Measurements from ENCODE around the gene STK10.

DNA sequence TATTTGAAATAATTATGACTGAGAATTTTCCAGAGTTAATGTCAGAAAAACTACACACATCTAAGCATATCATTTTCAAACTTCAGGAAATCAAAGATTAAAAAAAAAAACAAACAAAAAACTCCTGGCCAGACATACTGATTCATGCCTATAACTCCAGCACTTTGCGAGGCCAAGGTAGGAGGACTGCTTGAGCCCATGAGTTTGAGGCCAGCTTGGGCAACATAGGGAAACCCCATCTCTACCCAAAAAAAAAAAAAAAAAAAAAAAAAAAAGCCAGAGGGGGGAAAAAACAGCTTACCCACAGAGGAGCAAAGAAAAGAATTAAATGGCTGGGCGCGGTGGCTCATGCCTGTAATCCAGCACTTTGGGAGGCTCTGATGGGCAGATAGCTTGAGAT, 28.3 kb upstream of the STK10 start:
- TF ChIP-seq, protein P1, sequence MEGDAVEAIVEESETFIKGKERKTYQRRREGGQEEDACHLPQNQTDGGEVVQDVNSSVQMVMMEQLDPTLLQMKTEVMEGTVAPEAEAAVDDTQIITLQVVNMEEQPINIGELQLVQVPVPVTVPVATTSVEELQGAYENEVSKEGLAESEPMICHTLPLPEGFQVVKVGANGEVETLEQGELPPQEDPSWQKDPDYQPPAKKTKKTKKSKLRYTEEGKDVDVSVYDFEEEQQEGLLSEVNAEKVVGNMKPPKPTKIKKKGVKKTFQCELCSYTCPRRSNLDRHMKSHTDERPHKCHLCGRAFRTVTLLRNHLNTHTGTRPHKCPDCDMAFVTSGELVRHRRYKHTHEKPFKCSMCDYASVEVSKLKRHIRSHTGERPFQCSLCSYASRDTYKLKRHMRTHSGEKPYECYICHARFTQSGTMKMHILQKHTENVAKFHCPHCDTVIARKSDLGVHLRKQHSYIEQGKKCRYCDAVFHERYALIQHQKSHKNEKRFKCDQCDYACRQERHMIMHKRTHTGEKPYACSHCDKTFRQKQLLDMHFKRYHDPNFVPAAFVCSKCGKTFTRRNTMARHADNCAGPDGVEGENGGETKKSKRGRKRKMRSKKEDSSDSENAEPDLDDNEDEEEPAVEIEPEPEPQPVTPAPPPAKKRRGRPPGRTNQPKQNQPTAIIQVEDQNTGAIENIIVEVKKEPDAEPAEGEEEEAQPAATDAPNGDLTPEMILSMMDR (IDR thresholded peaks at IDR 0.05) = no peak
- TF ChIP-seq POLR2AphosphoS5 (IDR thresholded peaks at IDR 0.05; ENCODE audit: low read depth, low read length) = no peak
- no peak for TF ChIP-seq CHD2 (IDR thresholded peaks at IDR 0.05; ENCODE audit: low read length, partially characterized antibody)
